HG03196 (cell line): ENCODE data around the gene PCDHB7.
"Not testable (repeated sequence)": the region's sequence is repeated elsewhere in the genome, so short reads cannot be mapped to it uniquely, and the experiment has no call there.

Source experiments
- ATAC-seq: cut with Tn5 transposase; IDR thresholded peaks from one replicate; pipeline ENCODE4 v1.9.1; 2021; ENCODE audit not compliant: unreplicated experiment

PCDHB7 gene

GRCh38 chr5:141179876-141180275 lies 7.4 kb downstream of the PCDHB7 start:
- ATAC-seq: not testable (repeated sequence)

- ATAC-seq: no peak
Observed at GRCh38 chr5:141180313-141180712, 7.9 kb downstream of the PCDHB7 start.

- no peak for ATAC-seq
Observed at GRCh38 chr5:141182248-141182647, 9.8 kb downstream of the PCDHB7 start, which contains the start of gene PCDHB16. Gene PCDHB16, plus strand, starts transcription at chr5:141182387. Its CDS starts 173 bp downstream, at chr5:141182560.

- ATAC-seq: not testable (repeated sequence)
Observed at GRCh38 chr5:141184117-141184855, 11.8 kb downstream of the PCDHB7 start.

- ATAC-seq: no peak
Observed at GRCh38 chr5:141186897-141187512, 14.6 kb downstream of the PCDHB7 start, which contains the start of gene PCDHB9. Gene PCDHB9, plus strand, starts transcription at chr5:141187161. Its CDS starts 158 bp downstream, at chr5:141187319.

GRCh38 chr5:141188682-141189081 lies 16.2 kb downstream of the PCDHB7 start:
- not testable (repeated sequence) for ATAC-seq

- not testable (repeated sequence) for ATAC-seq
Observed at GRCh38 chr5:141189131-141189530, 16.7 kb downstream of the PCDHB7 start.

- ATAC-seq: no peak
Observed at GRCh38 chr5:141192110-141192725, 19.8 kb downstream of the PCDHB7 start, which contains the start of gene PCDHB10. Gene PCDHB10, plus strand, starts transcription at chr5:141192353. Its CDS starts 200 bp downstream, at chr5:141192553.

GRCh38 chr5:141194332-141194731 lies 21.9 kb downstream of the PCDHB7 start:
- not testable (repeated sequence) for ATAC-seq

- no peak for ATAC-seq
Observed at GRCh38 chr5:141196363-141196762, 23.9 kb downstream of the PCDHB7 start.

- ATAC-seq: no peak
Observed at GRCh38 chr5:141199359-141200235, 27.2 kb downstream of the PCDHB7 start, which contains the start of gene PCDHB11. Gene PCDHB11, plus strand, starts transcription at chr5:141199627. Its CDS starts 148 bp downstream, at chr5:141199775.

GRCh38 chr5:141201126-141201525 lies 28.7 kb downstream of the PCDHB7 start:
- ATAC-seq: not testable (repeated sequence)

- ATAC-seq: not testable (repeated sequence)
Observed at GRCh38 chr5:141201646-141202045, 29.2 kb downstream of the PCDHB7 start.

- no peak for ATAC-seq
Observed at GRCh38 chr5:141208478-141208877, 36.0 kb downstream of the PCDHB7 start, which contains the start of gene PCDHB12. Gene PCDHB12, plus strand, starts transcription at chr5:141208719. Its CDS starts 189 bp downstream, at chr5:141208908.

GRCh38 chr5:141210281-141210680 lies 37.8 kb downstream of the PCDHB7 start:
- ATAC-seq: not testable (repeated sequence)

- ATAC-seq: not testable (repeated sequence)
Observed at GRCh38 chr5:141210849-141211248, 38.4 kb downstream of the PCDHB7 start.

- ATAC-seq: not testable (repeated sequence)
Observed at GRCh38 chr5:141213656-141214339, 41.4 kb downstream of the PCDHB7 start, which contains the start of gene PCDHB13. Gene PCDHB13, plus strand, starts transcription at chr5:141213919. Its CDS starts 205 bp downstream, at chr5:141214124.

GRCh38 chr5:141214583-141214982 lies 42.1 kb downstream of the PCDHB7 start:
- not testable (repeated sequence) for ATAC-seq

- ATAC-seq: not testable (repeated sequence)
Observed at GRCh38 chr5:141215504-141215903, 43.1 kb downstream of the PCDHB7 start.

GRCh38 chr5:141216035-141216434 lies 43.6 kb downstream of the PCDHB7 start:
- ATAC-seq: not testable (repeated sequence)
